NCI-H1105 treated with DMSO at 0.1 percent for 48 hours (cell line): Measurements from ENCODE around the gene OSGIN1.

Source experiments
- DNase-seq: peaks from one replicate; lab custom pipeline; 2025; lab: John Stamatoyannopoulos, UW

The OSGIN1 gene

GRCh38 chr16:83972256-83973008 is 19.4 kb downstream of the OSGIN1 start:
- DNase-seq, result no peak

GRCh38 chr16:83973077-83973476 is 20.0 kb downstream of the OSGIN1 start:
- DNase-seq, result no peak

- no peak for DNase-seq
These were observed 20.7 kb downstream of the OSGIN1 start for GRCh38 chr16:83973581-83974385.

GRCh38 chr16:83974475-83974874 is 21.4 kb downstream of the OSGIN1 start:
- DNase-seq, result no peak

GRCh38 chr16:83975590-83976260 is 22.7 kb downstream of the OSGIN1 start:
- DNase-seq, result no peak

- DNase-seq, result no peak
These were observed 24.2 kb downstream of the OSGIN1 start for GRCh38 chr16:83977056-83977815.

GRCh38 chr16:83978401-83978904 is 25.4 kb downstream of the OSGIN1 start:
- no peak for DNase-seq

GRCh38 chr16:83979441-83979840 is 26.4 kb downstream of the OSGIN1 start:
- DNase-seq, result no peak

GRCh38 chr16:83980794-83981193 is 27.8 kb downstream of the OSGIN1 start:
- no peak for DNase-seq

GRCh38 chr16:83981799-83982198 is 28.8 kb downstream of the OSGIN1 start:
- DNase-seq, result no peak

- DNase-seq, result no peak
These were observed 30.5 kb downstream of the OSGIN1 start for GRCh38 chr16:83983491-83983890.

- peak; percentile 85 for DNase-seq
These were observed 36.3 kb downstream of the OSGIN1 start for GRCh38 chr16:83989300-83989699.

- DNase-seq, result peak; percentile 1
These were observed 37.5 kb downstream of the OSGIN1 start for GRCh38 chr16:83990492-83990891.

- peak; percentile 1 for DNase-seq
These were observed 39.6 kb downstream of the OSGIN1 start for GRCh38 chr16:83992624-83993023.

GRCh38 chr16:83994087-83994486 is 41.0 kb downstream of the OSGIN1 start:
- DNase-seq, result no peak

GRCh38 chr16:83994703-83995102 is 41.7 kb downstream of the OSGIN1 start:
- DNase-seq, result no peak

GRCh38 chr16:83995754-83996153 is 42.7 kb downstream of the OSGIN1 start:
- peak; percentile 30 for DNase-seq

GRCh38 chr16:83996481-83997252 is 43.6 kb downstream of the OSGIN1 start:
- no peak for DNase-seq

- DNase-seq, result no peak
These were observed 45.1 kb downstream of the OSGIN1 start for GRCh38 chr16:83998091-83998490.

GRCh38 chr16:84000989-84001642 is 48.1 kb downstream of the OSGIN1 start:
- DNase-seq, result no peak
